HL-60/S4 treated with retinoic acid at 250 ng/mL for 4 days and 3 days (cell line): ENCODE results near the gene MAP4.
"Not testable (repeated sequence)": the region's sequence is repeated elsewhere in the genome, so short reads cannot be mapped to it uniquely, and the experiment has no call there.

Experiments used
- in situ Hi-C: fragments of 300-500 bp; cut with MboI; formaldehyde crosslinking; loops from 2 replicates; pipeline ENCODE4 v1.7.0; 2022; ENCODE audit warnings: low sequenced_read_pairs

MAP4 gene

GRCh38 chr3:48016301-48016973, at the start of gene MAP4:
Gene MAP4 (minus strand): TSS chr3:48016416. CDS start chr3:47998860, 17,556 bp downstream.
- in situ Hi-C loops, result no loop called here

GRCh38 chr3:48065035-48065434, 48.8 kb upstream of the MAP4 start:
- in situ Hi-C loops, result no loop called here

DNA sequence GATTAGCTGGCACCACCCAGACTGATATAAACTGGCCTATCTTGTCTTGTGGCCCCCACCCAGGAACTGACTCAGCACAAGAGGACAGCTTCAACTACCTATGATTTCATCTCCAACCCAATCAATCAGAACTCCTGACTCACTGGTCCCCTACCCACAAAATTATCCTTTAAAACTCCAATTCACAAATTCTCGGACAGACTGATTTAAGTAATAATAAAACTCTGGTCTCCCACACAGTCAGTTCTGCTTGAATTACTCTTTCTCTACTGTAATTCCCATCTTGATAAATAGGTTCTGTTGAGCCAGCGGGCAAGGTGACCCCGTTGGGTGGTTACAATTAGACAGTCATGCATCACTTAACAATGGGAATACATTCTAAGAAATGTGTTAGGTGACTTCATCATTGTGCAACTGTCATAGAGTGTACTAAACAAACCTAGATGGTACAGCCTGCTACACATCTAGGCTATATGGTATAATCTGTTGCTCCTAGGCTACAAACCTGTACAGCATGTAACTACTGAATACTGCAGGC, 48.1 kb upstream of the MAP4 start:
- in situ Hi-C loops, result no loop called here

DNA sequence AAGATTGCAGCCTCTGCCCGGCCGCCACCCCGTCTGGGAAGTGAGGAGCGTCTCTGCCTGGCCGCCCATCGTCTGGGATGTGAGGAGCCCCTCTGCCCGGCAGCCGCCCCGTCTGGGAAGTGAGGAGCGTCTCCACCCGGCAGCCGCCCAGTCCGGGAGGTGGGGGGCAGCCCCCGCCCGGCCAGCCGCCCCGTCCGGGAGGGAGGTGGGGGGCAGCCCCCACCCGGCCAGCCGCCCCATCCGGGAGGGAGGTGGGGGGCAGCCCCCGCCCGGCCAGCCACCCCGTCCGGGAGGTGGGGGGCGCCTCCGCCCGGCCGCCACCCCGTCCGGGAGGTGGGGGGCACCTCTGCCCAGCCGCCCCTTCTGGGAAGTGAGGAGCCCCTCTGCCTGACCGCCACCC, 45.4 kb upstream of the MAP4 start:
- in situ Hi-C loops, result not testable (repeated sequence)

- in situ Hi-C loops, result no loop called here
These were observed 41.9 kb upstream of the MAP4 start for GRCh38 chr3:48058091-48058490.

DNA sequence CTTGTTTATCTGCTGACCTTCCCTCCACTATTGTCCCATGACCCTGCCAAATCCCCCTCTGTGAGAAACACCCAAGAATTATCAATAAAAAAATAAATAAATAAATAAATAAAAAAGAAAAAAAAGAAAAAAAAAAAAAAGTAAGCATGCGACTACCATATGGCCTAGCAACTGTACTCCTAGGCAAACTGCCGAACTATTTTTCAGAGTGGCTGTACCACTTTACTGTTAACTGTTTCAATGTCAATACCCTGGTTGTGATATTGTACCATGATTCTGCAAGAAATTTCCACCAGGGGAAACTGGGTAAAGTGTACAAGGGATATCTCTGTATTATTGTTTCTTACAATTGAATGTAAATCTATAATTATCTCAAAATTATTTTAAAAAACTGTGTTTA, 41.3 kb upstream of the MAP4 start:
- in situ Hi-C loops, result no loop called here

DNA sequence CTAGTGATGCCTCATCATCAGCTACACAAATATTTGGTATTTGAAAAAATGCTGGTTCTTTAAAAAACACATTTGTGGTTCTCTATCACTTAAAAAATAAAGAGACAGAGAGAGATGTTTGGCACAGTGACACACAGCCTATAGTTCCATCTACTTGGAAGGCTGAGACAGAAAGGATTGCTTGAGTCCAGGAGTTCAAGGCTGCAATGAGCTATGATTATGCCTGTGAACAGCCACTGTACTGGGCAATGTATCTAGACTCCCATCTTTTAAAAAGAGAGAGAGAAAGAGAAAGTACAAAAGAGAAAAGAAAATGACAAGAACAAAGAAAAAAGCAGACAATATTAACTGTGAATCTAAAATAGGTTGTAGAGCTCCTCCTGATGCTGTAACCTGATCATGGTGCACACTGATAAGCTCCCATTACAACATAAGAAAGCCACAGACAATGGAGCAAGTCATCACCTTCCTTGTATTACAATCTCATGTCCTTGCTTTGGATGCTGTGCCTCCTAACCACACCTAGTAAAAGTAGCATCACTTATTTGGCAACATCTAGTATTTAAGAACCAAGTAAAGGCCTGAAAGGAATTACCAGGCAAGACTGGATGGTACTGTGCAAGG, 31.7 kb upstream of the MAP4 start:
- in situ Hi-C loops, result no loop called here

DNA sequence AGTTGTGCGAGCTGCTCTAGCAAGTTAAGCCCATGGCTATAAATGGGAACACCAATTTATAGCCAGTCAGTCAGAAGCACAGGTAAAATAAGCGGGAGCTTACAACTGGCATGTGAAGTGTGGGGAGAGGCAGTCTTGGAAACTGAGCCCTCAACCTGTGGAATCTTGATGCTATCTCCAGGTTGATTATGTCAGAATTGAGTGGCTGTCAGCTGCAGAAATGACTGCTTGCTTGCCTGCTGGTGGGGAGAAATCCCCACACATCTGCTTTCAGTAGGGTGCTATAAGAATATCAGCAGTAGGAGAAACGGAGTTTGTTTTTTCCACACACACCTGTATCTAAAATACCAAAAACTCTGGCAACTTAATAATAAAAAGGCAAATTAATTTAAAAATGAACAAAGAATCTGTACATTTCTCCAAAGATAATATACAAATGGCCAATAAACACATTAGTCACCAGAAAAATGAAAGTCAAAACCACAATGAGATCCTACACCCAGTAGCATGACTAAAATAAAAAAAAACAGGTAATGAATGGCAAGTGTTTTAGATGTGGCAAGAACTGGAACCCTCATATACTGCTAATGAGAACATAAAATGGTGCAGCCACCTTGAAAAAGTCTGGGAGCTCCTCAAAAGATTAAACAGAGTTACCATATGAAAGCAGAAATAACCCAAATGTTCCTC, 26.0 kb upstream of the MAP4 start:
- in situ Hi-C loops, result no loop called here

GRCh38 chr3:48039487-48040190, 23.4 kb upstream of the MAP4 start:
- in situ Hi-C loops, result no loop called here

DNA sequence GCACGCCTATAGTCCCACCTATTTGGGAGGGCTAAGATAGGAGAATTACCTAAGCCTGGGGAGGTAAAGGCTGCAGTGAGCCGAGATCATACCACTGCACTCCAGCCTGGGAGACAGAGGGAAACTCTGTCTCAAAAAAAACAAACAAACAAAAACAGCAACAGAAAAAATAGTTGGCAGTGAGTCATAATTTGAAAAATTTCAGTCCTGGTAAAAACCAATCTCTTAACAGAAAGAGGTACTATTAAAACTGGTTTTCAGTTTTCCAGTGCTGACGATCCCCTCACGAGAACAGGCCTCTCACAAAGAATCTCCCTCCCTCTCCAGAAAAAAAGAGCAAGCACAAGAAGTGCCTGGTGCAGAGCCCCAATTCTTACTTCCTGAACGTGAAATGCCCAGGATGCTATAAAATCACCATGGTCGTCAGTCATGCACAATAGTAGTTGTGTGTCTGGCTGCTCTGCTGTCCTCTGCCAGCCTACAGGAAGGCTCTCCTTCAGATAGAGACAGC, 22.8 kb upstream of the MAP4 start:
- in situ Hi-C loops, result no loop called here

DNA sequence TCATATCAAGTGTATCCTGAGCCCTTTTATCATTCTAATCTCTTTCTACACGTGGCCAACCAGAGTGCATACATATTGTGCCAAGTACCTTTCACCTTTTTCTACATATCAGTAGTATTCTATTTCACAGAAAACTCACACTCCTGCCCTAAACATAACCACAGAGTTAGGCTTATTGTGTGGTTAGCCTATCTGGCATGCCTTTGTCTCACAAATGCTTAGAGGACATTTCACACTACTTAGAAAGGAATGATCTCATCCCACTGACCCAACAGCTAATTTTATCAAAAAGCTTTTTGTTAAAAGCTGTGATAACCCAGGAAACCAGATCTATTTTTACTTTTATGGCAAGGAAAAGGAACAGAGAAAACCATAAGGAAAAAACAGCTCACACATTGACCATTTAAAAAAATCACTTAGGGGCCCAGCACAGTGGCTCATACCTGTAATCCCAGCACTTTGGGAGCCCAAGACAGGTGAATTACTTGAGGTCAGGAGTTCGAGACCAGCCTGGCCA, 17.8 kb upstream of the MAP4 start:
- in situ Hi-C loops, result no loop called here

- in situ Hi-C loops, result no loop called here
These were observed 14.0 kb upstream of the MAP4 start for GRCh38 chr3:48030188-48030587.

- in situ Hi-C loops, result no loop called here
These were observed 11.0 kb upstream of the MAP4 start for GRCh38 chr3:48026951-48027908.

DNA sequence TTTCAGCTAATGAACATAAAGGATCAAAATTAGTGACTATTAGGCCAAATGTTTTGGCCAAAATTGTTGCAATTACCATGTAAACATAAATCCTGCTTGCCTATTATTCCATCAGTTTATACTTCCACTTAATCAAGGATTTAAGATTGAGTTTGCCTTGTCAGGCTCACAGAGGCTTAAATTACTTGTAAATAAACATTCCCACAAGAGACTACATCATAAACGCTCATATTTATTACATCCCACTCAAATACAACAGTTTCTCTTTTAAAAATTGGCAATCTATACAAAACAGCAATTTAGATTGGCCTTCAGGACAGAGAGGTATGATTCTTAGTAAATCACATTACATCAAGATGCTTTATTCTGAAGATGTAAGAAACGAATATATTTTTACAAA, 9.9 kb upstream of the MAP4 start:
- in situ Hi-C loops, result no loop called here

DNA sequence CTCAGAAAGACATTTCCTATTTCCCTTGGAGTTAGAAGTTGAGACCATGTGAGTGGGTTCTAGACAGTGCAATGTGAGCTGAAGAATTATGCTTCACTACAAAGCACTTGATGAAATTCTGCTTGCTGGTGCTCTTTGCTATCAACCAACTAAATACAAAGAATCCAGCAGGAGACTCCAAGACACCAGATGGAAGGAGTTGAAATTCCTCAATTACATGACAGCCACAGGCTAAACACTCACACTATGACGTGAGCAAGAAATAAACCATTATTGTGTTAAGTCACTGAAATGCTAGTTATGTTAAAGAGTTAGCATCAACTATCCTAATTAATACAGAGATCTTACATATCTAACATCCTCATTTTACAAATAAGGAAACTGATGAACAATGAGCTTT, 8.2 kb upstream of the MAP4 start:
- in situ Hi-C loops, result no loop called here

GRCh38 chr3:48023377-48023776, 7.2 kb upstream of the MAP4 start:
- in situ Hi-C loops, result no loop called here

GRCh38 chr3:48022178-48022577, 6.0 kb upstream of the MAP4 start:
- in situ Hi-C loops, result no loop called here

GRCh38 chr3:48018841-48019240, 2.6 kb upstream of the MAP4 start:
- in situ Hi-C loops, result no loop called here

GRCh38 chr3:48015431-48016180, 610 bp downstream of the MAP4 start:
- in situ Hi-C loops, result no loop called here
